Gastroesophageal sphincter (tissue), 4 donors: Measurements from ENCODE around the gene SNRNP40. TPM values are rescaled to one million over a fixed set of nuclear protein-coding genes. Genes with fewer than 3 reads are reported as not detected.

Source experiments
- ATAC-seq: fragments of 150-250 bp; one replicate; pipeline ENCODE4 v1.9.1; 2016; ENCODE audit warnings: mild to moderate bottlenecking, moderate library complexity
- H3K27ac ChIP-seq, 4 donors: fragments of 200-600 bp; sonication (generic) in 3 of 4; 1 replicate in 3 of 4; 2 replicates in 1 of 4; pipeline ENCODE4 v1.5.1; 2016 to 2019
- H3K27me3 ChIP-seq: fragments of 200-600 bp; sonication (generic); one replicate; pipeline ENCODE4 v1.5.1; 2019
- H3K36me3 ChIP-seq, 2 donors: fragments of 200-600 bp; sonication (generic); one replicate each; pipeline ENCODE4 v1.5.1; 2019; ENCODE audit warnings: control low read depth in 1 of 2
- H3K4me1 ChIP-seq, 3 donors: fragments of 200-600 bp; sonication (generic); 1 replicate in 2 of 3; 2 replicates in 1 of 3; pipeline ENCODE4 v1.5.1; 2016 to 2019; ENCODE audit warnings: control low read depth in 2 of 3
- H3K4me3 ChIP-seq, 2 donors: fragments of 200-600 bp; sonication (generic); one replicate each; pipeline ENCODE4 v1.5.1; 2019; ENCODE audit warnings: mild to moderate bottlenecking in 1 of 2, moderate library complexity in 1 of 2
- H3K9me3 ChIP-seq, 3 donors: fragments of 200-600 bp; sonication (generic); one replicate each; pipeline ENCODE4 v1.5.1; 2017 to 2019; ENCODE audit warnings: control low read depth in 2 of 3
- CTCF ChIP-seq, 4 experiments: fragments of 200-600 bp in 2 of 4; fragments of 450-650 bp in 2 of 4; sonication (generic) in 1 of 4; IDR thresholded peaks; one replicate each; pipeline ENCODE4 v1.5.1; 2017 to 2019; ENCODE audit warnings: antibody characterized with exemption in 4 of 4, mild to moderate bottlenecking in 2 of 4, moderate library complexity in 2 of 4
- EP300 ChIP-seq: sonication (generic); formaldehyde crosslinking; IDR thresholded peaks from one replicate; pipeline ENCODE4 v1.6.1; 2017; ENCODE audit warnings: antibody characterized with exemption, mild to moderate bottlenecking
- POLR2A ChIP-seq, 2 donors: fragments of 450-650 bp; IDR thresholded peaks; one replicate each; pipeline ENCODE4 v1.6.1; 2017; ENCODE audit warnings: antibody characterized with exemption in 2 of 2, mild to moderate bottlenecking in 2 of 2, moderate library complexity in 1 of 2
- POLR2AphosphoS5 ChIP-seq: sonication (generic); formaldehyde crosslinking; IDR thresholded peaks from one replicate; pipeline ENCODE4 v1.6.1; 2017; ENCODE audit warnings: antibody characterized with exemption
- WGBS, 2 donors: methylation state at CpG; one replicate each; pipeline ENCODE4 v1.1.5; 2018; ENCODE audit warnings: low coverage in 1 of 2; 5-methylcytosine and 5-hydroxymethylcytosine counted together
- total RNA-seq, 4 donors: library from RNA; depleted of rRNA; stranded (reverse); fragments of >200 nt; gene quantifications; one replicate each; pipeline ENCODE4 v1.1.0, GENCODE V29; 2016

The SNRNP40 gene
- total RNA-seq, 4 donors from 2014 or later: 32.5 to 47.5 (median 39.9) TPM

GRCh38 chr1:31302709-31303441 lies 6.3 kb upstream of the SNRNP40 start:
- 56 to 79% methylated on average over 2 to 7 of the region's 7 CpGs for WGBS, 2 donors
- H3K4me3 ChIP-seq: no peak overlapping the region
- peaks cover 0 to 8% of the 10 kb centered on the region in 2 donors for H3K36me3 ChIP-seq
- no peak for ATAC-seq
- H3K4me1 ChIP-seq: peaks cover 2 to 32% (median 7%) of the 10 kb centered on the region in 3 donors
- TF ChIP-seq POLR2A (IDR thresholded peaks at IDR 0.05) (no peak), EP300 (no peak), POLR2AphosphoS5 (no peak), CTCF (IDR thresholded peaks at IDR 0.05) (no peak)
- H3K27me3 ChIP-seq: no peaks in the 10 kb centered on the region
- no peaks in the 10 kb centered on the region for H3K9me3 ChIP-seq
- no peak overlapping the region for H3K27ac ChIP-seq

- Histone ChIP-seq H3K4me3 (no peak overlapping the region), H3K27ac (no peak overlapping the region), H3K4me1 (peaks cover 6 to 37% (median 9%) of the 10 kb centered on the region in 3 donors), H3K27me3 (no peaks in the 10 kb centered on the region), H3K9me3 (no peaks in the 10 kb centered on the region), H3K36me3 (peaks cover 0 to 8% of the 10 kb centered on the region in 2 donors)
- no peak for ATAC-seq
- 93 to 100% methylated on average over 1 to 3 of the region's 3 CpGs for WGBS, 2 donors
- no peak for TF ChIP-seq EP300
- no peak for TF ChIP-seq POLR2A (IDR thresholded peaks at IDR 0.05)
- no peak for TF ChIP-seq CTCF (IDR thresholded peaks at IDR 0.05)
- no peak for TF ChIP-seq POLR2AphosphoS5
Measured at GRCh38 chr1:31300193-31300592, 3.6 kb upstream of the SNRNP40 start.

GRCh38 chr1:31299365-31299764 lies 2.8 kb upstream of the SNRNP40 start:
- 93 to 100% methylated on average over 1 of the region's 1 CpG for WGBS, 2 donors
- Histone ChIP-seq H3K4me3 (no peak overlapping the region), H3K27me3 (no peaks in the 10 kb centered on the region), H3K36me3 (peaks cover 0 to 9% of the 10 kb centered on the region in 2 donors), H3K27ac (no peak overlapping the region), H3K9me3 (no peaks in the 10 kb centered on the region), H3K4me1 (peaks cover 6 to 46% (median 9%) of the 10 kb centered on the region in 3 donors)
- TF ChIP-seq CTCF (IDR thresholded peaks at IDR 0.05): no peak
- ATAC-seq: no peak

GRCh38 chr1:31297277-31298247 lies 974 bp upstream of the SNRNP40 start:
- Histone ChIP-seq H3K9me3 (no peaks in the 10 kb centered on the region), H3K4me1 (peaks cover 6 to 57% (median 9%) of the 10 kb centered on the region in 3 donors), H3K27me3 (no peaks in the 10 kb centered on the region), H3K4me3 (peak overlapping the region; percentile 63 to 95), H3K36me3 (peaks cover 0 to 27% of the 10 kb centered on the region in 2 donors), H3K27ac (peak overlapping the region; percentile 54 to 97 (median 90))
- TF ChIP-seq EP300: no peak
- TF ChIP-seq POLR2A (IDR thresholded peaks at IDR 0.05): no peak
- no peak for TF ChIP-seq CTCF (IDR thresholded peaks at IDR 0.05)
- no peak for TF ChIP-seq POLR2AphosphoS5
- WGBS, 2 donors: 8 to 9% methylated on average over 6 to 8 of the region's 23 CpGs
- no peak for ATAC-seq
